Stimulated activated memory B cell treated with anti-CD40 and anti-IgM and Interleukin-4, amounts not matched to agents 10 μg/mL and 1 μg/mL and 100 μg/mL, for 72 hours (primary cell): ENCODE data around the gene CAMSAP1.

ENCODE experiments used
- ATAC-seq: fragments of 150-1000 bp; cut with Tn5 transposase; 2 replicates; pipeline ENCODE4 v1.10.0; 2021
- H3K27ac Mint-ChIP-seq: one replicate; pipeline ENCODE4 v1.8.0; 2022; ENCODE audit warnings: mild to moderate bottlenecking, mixed read lengths
- H3K27me3 Mint-ChIP-seq: one replicate; pipeline ENCODE4 v1.8.0; 2022; ENCODE audit warnings: mixed read lengths
- H3K36me3 Mint-ChIP-seq: one replicate; pipeline ENCODE4 v1.8.0; 2022; ENCODE audit warnings: mixed read lengths
- H3K4me1 Mint-ChIP-seq: one replicate; pipeline ENCODE4 v1.8.0; 2022; ENCODE audit warnings: mixed read lengths
- H3K4me3 Mint-ChIP-seq: one replicate; pipeline ENCODE4 v1.8.0; 2022; ENCODE audit warnings: mild to moderate bottlenecking, moderate library complexity, mixed read lengths
- H3K9me3 Mint-ChIP-seq: one replicate; pipeline ENCODE4 v1.8.0; 2022; ENCODE audit warnings: mixed read lengths

CAMSAP1 gene

DNA sequence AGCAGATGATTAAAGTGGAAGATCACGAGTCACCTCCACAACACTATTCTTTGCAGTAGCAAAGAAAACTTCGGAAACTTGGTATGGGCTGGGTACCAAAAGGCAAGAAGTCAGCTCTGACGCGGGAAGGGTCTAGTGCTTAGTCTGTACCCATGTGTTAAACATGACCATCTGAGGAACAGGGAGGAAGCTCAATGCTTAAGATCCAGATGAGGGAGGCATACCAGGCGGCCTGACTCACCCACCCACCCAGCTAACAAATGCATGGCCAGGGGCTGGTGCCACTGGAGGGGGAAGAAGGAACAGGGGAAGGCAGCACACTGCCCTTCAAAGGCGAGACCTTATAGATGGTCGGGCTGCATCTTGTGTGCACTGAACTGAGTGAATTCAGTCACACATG is 41.8 kb downstream of the CAMSAP1 start:
- H3K27me3 Mint-ChIP-seq: no peaks in the 10 kb centered on the region
- no peak for ATAC-seq
- H3K4me3 Mint-ChIP-seq: no peak overlapping the region
- peaks cover 11% of the 10 kb centered on the region for H3K4me1 Mint-ChIP-seq
- H3K9me3 Mint-ChIP-seq: no peaks in the 10 kb centered on the region
- peaks cover 43% of the 10 kb centered on the region for H3K36me3 Mint-ChIP-seq
- H3K27ac Mint-ChIP-seq: no peak overlapping the region

DNA sequence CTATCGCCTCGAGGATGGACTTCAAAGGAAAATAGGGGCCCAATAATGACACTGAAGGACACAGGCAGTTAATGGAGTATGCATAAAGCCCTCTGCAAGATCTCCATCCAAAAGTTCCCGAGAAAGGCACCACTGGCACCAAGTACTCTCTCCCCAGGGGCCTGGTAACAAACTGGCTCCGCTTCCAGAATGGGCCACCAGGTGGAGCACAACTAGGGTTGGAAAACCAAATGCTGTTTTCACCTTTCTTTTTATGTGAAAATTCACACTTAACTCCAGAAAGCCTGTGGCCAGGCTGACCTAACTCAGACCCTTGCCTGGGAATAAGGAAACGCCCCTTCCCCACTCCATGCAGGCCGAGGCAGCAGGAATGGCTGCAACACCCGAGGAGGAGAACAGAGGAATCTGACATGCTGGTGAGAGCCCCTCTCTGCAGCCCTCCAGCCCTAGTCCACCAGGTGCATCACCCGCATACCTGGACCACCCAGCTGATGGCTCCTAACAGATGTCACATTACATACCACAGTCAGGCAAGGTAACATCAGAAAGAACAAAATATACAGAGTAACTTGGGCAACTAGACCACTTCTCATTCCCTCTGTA is 42.8 kb downstream of the CAMSAP1 start:
- Mint-ChIP-seq H3K27ac (no peak overlapping the region), H3K4me3 (no peak overlapping the region), H3K4me1 (peaks cover 11% of the 10 kb centered on the region), H3K27me3 (no peaks in the 10 kb centered on the region), H3K36me3 (peaks cover 36% of the 10 kb centered on the region), H3K9me3 (no peaks in the 10 kb centered on the region)
- no peak for ATAC-seq

DNA sequence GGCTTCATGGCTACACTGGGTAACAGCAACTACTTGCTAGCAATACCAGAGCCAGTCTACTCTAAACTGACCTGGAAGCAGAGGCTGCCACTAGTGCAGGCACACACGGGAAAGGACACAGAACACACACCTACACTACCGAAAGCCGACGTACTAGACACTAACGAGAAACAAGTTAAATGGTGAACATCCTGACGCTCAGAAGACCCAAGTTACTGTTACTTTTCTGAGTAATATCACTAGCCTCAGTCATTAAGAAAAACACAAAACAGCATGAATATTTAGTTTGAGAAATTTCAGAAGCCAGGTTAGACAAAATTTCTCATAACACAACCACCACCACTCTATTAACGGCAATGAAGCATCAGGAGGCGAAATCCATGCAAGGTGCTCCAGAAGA is 44.5 kb downstream of the CAMSAP1 start:
- no peak for ATAC-seq
- Mint-ChIP-seq H3K4me3 (no peak overlapping the region), H3K27ac (no peak overlapping the region), H3K36me3 (peaks cover 48% of the 10 kb centered on the region), H3K4me1 (peaks cover 11% of the 10 kb centered on the region), H3K9me3 (no peaks in the 10 kb centered on the region), H3K27me3 (no peaks in the 10 kb centered on the region)

DNA sequence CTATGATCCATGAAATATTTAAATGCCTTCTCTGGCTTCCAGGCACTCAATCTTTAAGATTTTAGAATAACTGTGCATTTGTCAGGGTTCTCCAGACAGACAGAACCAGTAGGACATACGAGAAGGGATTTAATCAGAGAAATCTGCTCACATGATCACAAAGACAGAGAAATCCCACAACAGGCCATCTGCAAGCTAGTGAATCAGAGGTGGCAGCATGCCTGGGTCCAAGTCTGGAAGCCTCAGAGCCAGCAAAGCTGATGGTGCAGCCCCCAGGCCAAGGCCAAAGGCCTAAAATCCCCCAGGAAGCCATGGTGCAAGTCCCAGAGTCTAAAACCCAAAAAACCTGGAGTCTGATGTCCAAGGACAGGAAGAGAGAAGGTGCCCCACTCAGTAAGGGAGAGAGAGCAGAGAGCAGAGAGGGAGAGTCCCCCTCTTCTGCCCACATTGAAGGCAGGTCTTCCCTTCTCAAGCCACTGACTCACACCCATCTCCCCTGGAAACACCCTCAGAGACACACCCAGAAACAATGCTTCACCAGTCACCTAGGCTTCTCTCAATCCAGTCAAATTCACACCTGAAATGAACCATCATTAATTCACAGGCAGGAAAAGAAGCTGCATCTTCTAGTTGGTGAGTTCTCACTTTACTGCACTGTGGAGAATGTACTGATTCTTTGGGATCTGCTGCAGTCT is 48.7 kb downstream of the CAMSAP1 start:
- Mint-ChIP-seq H3K36me3 (peaks cover 53% of the 10 kb centered on the region), H3K9me3 (no peaks in the 10 kb centered on the region), H3K27me3 (no peaks in the 10 kb centered on the region), H3K4me3 (no peak overlapping the region), H3K4me1 (no peaks in the 10 kb centered on the region), H3K27ac (no peak overlapping the region)
- ATAC-seq: no peak

DNA sequence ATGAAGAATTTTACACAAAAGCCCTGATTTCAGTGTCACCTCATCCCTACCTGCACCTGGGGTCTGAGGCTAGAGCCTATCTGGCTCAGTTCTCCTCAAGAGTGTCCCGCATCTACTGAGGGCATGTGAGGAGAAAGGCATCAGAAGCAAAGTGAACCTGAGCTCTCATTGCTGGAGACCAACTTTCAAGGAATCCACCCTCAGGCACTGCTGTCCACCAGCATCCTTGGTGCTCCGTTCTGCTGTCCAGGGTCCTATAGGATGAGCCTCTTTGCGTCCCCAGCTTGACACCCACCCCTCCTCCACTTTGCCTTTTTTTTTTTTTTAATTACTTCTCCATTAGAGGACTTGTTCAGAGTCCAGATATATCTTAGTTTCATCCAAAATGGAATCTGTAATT is 49.5 kb downstream of the CAMSAP1 start:
- no peaks in the 10 kb centered on the region for H3K4me1 Mint-ChIP-seq
- ATAC-seq: no peak
- peaks cover 49% of the 10 kb centered on the region for H3K36me3 Mint-ChIP-seq
- H3K27me3 Mint-ChIP-seq: no peaks in the 10 kb centered on the region
- no peaks in the 10 kb centered on the region for H3K9me3 Mint-ChIP-seq
- H3K27ac Mint-ChIP-seq: no peak overlapping the region
- no peak overlapping the region for H3K4me3 Mint-ChIP-seq

DNA sequence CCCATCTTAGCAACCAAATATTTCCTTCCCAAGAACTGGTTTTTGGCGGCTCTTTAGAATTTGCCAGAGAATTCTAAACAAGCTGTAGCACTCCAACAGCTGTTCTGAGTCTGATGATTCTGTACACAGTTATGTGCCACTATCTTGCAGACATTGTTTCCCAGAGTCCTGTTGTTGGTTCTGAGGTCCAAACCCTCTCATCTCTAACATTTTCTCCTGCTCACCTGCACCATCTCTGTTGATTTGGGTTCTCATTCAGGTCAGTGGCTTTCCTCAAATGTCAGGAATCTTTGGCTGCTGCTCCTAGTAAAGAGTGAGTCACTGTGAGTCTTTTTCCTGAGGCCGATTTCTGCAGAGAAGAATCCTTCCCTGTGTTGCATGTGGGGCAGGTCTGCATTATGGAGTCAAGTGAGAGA is 50.0 kb downstream of the CAMSAP1 start:
- H3K36me3 Mint-ChIP-seq: peaks cover 44% of the 10 kb centered on the region
- H3K4me3 Mint-ChIP-seq: no peak overlapping the region
- ATAC-seq: no peak
- no peaks in the 10 kb centered on the region for H3K27me3 Mint-ChIP-seq
- H3K4me1 Mint-ChIP-seq: no peaks in the 10 kb centered on the region
- H3K27ac Mint-ChIP-seq: no peak overlapping the region
- H3K9me3 Mint-ChIP-seq: no peaks in the 10 kb centered on the region

DNA sequence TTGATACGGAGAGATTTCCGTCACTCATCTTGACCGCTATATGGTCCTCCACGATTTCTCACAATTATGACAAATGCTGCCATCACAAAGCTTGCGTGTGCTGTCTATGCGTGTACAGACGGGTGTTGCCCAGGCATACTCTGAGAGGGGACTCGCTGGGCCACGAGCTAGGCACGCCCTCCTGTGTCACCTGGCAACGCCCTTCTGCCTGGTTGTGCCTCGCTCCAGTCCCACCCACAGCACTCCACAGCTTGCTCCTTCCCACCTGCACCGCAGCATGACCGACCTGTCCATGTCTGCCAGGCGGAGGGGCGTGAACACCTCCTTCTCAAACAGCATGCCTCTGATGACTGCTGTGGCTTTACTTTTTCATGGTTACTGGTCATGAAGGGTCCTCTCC is 55.6 kb downstream of the CAMSAP1 start:
- Mint-ChIP-seq H3K4me3 (no peak overlapping the region), H3K9me3 (no peaks in the 10 kb centered on the region), H3K36me3 (peaks cover 41% of the 10 kb centered on the region), H3K27ac (no peak overlapping the region), H3K27me3 (no peaks in the 10 kb centered on the region), H3K4me1 (no peaks in the 10 kb centered on the region)
- no peak for ATAC-seq

DNA sequence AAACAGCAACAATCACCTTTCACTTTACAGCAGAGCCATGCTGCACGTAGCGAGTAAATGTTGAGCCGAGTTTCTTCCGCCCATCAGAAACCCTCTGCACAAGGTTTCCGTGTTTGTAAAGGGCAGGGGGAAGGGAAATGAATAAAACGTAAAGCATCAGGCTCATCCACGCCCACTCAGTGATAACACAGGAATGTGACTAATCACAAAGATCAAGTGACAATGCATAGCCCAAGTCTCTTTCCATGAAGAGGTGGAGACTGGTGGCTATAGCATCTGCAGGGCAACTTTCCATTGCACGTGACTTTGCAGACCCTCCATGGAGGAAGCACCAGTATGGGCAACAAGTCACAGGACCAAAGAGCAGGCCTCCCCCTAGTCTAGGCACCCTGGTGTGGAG is 56.6 kb downstream of the CAMSAP1 start:
- no peaks in the 10 kb centered on the region for H3K27me3 Mint-ChIP-seq
- H3K9me3 Mint-ChIP-seq: no peaks in the 10 kb centered on the region
- H3K4me3 Mint-ChIP-seq: no peak overlapping the region
- peaks cover 41% of the 10 kb centered on the region for H3K36me3 Mint-ChIP-seq
- ATAC-seq: no peak
- no peak overlapping the region for H3K27ac Mint-ChIP-seq
- no peaks in the 10 kb centered on the region for H3K4me1 Mint-ChIP-seq

DNA sequence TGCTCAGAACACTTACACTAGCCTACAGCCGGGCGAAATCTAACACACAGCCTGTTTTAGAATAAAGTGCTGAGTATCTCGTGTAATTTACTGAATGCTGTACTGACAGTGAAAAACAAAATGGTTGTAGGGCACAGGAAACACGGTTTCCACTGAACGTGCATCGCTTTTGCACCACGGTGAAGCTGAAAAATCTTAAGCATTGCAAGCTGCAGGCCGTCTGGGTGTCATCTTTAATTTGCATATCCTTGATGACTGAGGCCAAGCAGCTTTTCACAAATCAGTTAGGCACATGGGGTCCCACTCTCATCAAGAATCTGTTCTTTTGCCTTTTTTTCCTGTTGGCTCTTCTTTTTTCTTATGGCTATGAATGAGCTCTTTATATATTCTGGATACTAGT is 58.2 kb downstream of the CAMSAP1 start:
- peaks cover 57% of the 10 kb centered on the region for H3K36me3 Mint-ChIP-seq
- no peaks in the 10 kb centered on the region for H3K27me3 Mint-ChIP-seq
- H3K9me3 Mint-ChIP-seq: peaks cover 9% of the 10 kb centered on the region
- ATAC-seq: no peak
- H3K4me1 Mint-ChIP-seq: peaks cover 1% of the 10 kb centered on the region
- no peak overlapping the region for H3K4me3 Mint-ChIP-seq
- no peak overlapping the region for H3K27ac Mint-ChIP-seq

DNA sequence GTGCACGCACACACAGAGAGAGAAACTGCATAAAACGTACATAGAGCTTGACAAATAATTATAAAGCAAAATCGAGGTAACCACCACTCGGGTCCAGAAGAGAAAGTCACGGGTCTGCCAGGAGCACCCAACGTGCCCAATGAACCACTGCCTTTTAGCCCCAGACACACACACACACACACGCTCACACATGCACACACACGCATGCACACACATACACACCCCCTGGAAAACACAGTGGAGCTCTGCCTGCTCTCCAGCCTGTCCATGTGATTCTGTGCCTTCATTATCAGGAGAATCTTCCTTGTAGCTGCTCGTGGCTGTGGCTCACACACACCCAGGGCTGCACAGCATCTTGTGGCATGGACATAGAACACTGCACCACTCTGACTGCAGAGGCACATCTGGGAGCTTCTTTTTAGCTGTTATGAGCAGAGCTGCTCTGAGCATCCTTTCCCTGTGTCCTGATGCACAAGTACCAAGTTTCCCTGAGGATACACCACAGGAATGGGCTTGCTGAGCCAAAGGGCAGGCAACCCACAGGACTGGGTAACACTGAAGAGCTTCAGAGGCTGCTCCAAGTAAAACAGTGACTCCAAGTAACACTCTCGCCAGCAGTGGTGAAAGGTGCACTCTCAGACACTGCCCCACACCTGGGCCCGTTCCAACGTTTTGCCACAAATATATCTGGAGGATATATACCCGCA is 58.9 kb downstream of the CAMSAP1 start:
- H3K27ac Mint-ChIP-seq: no peak overlapping the region

DNA sequence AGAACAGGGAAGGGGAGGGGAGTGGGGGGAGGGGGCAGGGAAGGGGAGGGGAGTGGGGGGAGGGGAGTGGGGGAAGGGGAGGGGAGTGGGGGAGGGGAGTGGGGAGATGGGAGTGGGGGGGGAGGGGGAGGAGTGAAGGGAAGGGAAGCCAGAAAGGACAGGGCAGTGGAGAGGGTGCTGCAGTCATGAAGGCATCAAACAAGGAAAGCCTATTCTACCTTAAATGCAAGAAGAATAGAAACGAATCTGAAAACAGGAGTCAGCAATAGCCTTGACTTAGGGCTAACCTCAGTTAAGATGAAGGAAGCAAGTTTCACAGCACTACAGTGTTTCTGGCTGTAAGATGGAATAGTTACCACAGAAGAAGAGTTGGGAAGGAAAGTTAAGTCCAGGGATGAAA is 59.5 kb downstream of the CAMSAP1 start:
- H3K4me1 Mint-ChIP-seq: peaks cover 5% of the 10 kb centered on the region
- no peaks in the 10 kb centered on the region for H3K27me3 Mint-ChIP-seq
- H3K4me3 Mint-ChIP-seq: no peak overlapping the region
- H3K36me3 Mint-ChIP-seq: peaks cover 70% of the 10 kb centered on the region
- no peak overlapping the region for H3K27ac Mint-ChIP-seq
- H3K9me3 Mint-ChIP-seq: peaks cover 12% of the 10 kb centered on the region
- ATAC-seq: no peak

More for the DNA sequence above, 58.9 kb downstream of the CAMSAP1 start:
- Mint-ChIP-seq H3K4me3 (no peak overlapping the region), H3K36me3 (peaks cover 64% of the 10 kb centered on the region), H3K4me1 (peaks cover 5% of the 10 kb centered on the region), H3K27me3 (no peaks in the 10 kb centered on the region), H3K9me3 (peaks cover 12% of the 10 kb centered on the region)
- ATAC-seq: no peak

DNA sequence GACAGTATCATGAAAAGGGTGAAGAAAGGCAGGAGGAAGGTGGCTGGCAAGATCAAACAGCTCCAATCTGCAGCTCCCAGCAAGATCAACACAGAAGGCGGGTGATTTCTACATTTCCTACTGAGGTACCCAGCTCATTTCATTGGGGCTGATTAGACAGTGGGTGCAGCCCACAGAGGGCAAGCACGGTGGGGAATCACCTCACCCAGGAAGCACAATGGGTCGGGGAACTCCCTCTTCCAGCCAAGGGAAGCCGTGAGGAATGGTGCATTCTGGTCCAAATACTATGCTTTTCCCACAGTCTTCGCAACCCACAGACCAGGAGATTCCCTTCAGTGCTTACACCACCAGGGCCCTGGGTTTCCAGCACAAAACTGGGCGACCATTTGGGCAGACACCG is 66.8 kb downstream of the CAMSAP1 start:
- Mint-ChIP-seq H3K4me1 (peaks cover 5% of the 10 kb centered on the region), H3K27ac (no peak overlapping the region), H3K4me3 (no peak overlapping the region), H3K9me3 (peaks cover 10% of the 10 kb centered on the region), H3K36me3 (peaks cover 37% of the 10 kb centered on the region), H3K27me3 (no peaks in the 10 kb centered on the region)
- ATAC-seq: no peak

DNA sequence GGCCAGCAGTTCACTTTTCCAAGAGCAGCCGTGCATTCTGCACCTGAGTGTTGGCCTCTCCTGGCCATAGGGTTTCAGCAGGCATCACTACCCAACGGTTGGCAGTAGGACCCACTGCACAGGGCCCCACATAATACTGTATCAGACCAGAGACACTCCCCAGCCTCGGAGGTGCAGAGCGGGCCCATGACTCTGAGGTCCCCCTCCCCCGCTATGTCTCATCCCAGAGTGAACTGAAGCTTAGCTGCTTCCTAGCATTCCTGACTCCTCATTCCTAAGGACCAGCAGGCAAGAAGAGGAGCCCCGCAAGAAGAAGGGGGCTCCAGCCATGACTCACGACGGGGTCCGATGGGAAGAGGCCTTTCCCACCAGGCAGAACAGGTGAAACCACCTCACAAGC is 67.2 kb downstream of the CAMSAP1 start:
- no peaks in the 10 kb centered on the region for H3K27me3 Mint-ChIP-seq
- H3K9me3 Mint-ChIP-seq: peaks cover 6% of the 10 kb centered on the region
- no peak for ATAC-seq
- peaks cover 35% of the 10 kb centered on the region for H3K36me3 Mint-ChIP-seq
- no peak overlapping the region for H3K4me3 Mint-ChIP-seq
- peaks cover 5% of the 10 kb centered on the region for H3K4me1 Mint-ChIP-seq
- no peak overlapping the region for H3K27ac Mint-ChIP-seq

DNA sequence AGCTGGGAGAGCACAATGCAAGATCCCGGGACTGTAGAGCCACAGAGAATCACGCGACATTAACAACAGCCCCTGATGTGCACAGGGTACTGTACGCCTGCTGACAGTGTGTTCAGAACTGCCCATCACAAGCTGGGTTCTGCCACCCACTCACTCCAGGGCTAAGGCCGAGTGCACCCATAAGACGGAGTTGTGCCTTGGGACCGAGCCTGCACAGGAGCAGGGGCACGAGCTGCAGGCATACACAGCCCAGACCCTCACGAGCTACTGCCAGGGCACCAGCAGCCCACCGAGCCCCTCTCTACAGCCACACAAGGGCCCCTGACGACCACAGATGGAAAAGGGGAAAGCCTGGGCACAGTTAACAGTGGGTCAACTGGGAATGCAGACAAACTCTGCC is 67.8 kb downstream of the CAMSAP1 start:
- no peak overlapping the region for H3K27ac Mint-ChIP-seq
- H3K4me3 Mint-ChIP-seq: no peak overlapping the region
- no peak for ATAC-seq
- peaks cover 34% of the 10 kb centered on the region for H3K36me3 Mint-ChIP-seq
- peaks cover 5% of the 10 kb centered on the region for H3K4me1 Mint-ChIP-seq
- H3K27me3 Mint-ChIP-seq: no peaks in the 10 kb centered on the region
- peaks cover 6% of the 10 kb centered on the region for H3K9me3 Mint-ChIP-seq

DNA sequence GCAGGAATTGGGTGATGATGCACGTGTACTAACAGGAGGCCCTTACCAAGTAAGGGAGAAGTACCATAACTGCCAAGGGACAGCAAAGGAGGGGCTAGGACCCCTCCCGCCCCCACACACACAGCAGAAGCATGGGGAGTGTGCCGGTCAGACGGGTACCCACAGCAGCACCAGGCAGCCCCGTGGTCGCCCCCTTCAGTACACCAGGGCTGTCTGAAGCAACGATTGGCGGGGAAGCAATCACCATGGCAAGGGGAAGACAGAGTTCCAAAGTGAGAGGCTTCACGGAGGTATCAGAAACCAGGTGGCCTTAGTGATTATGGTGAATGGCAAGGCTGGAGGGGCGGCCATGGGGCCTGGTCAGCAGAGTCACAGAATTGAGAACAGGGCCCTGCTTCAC is 72.2 kb downstream of the CAMSAP1 start:
- H3K4me1 Mint-ChIP-seq: no peaks in the 10 kb centered on the region
- peaks cover 38% of the 10 kb centered on the region for H3K36me3 Mint-ChIP-seq
- H3K9me3 Mint-ChIP-seq: no peaks in the 10 kb centered on the region
- H3K27me3 Mint-ChIP-seq: no peaks in the 10 kb centered on the region
- no peak overlapping the region for H3K4me3 Mint-ChIP-seq
- no peak for ATAC-seq
- H3K27ac Mint-ChIP-seq: no peak overlapping the region

DNA sequence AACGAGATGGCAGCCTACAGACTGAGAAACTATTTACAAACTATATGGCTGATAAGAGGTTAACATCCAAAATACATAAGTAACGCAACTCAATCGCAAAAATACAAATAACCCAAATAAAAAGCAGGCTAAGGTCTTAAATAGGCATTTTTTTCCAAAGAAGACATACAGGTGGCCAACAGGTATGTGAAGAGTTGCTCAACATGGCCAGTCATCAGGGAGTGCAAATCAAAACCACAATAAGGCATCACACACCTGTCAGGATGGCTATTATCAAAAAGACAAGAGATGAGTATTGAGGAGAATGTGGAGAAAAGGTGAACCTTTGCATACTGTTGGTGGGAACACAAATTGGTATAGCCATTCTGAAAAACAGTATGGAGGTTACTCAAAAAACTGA is 73.5 kb downstream of the CAMSAP1 start:
- Mint-ChIP-seq H3K27me3 (no peaks in the 10 kb centered on the region), H3K4me1 (no peaks in the 10 kb centered on the region), H3K27ac (no peak overlapping the region), H3K36me3 (peaks cover 51% of the 10 kb centered on the region), H3K4me3 (no peak overlapping the region), H3K9me3 (peaks cover 3% of the 10 kb centered on the region)
- no peak for ATAC-seq
